DND-41 (cell line): Measurements from ENCODE around the gene ANO6.

Source experiments
- CTCF ChIP-seq: IDR thresholded peaks from 2 replicates; pipeline ENCODE4 v1.5.1; 2012; ENCODE audit warnings: borderline replicate concordance, low read length, moderate library complexity, mild to moderate bottlenecking; ENCODE audit not compliant: poor library complexity, severe bottlenecking; ENCODE audit errors: extremely low read depth
- EZH2 ChIP-seq: IDR thresholded peaks from 3 replicates; pipeline ENCODE4 v1.6.1; 2012; ENCODE audit warnings: borderline replicate concordance, low read depth, mild to moderate bottlenecking, moderate library complexity, low read length, inconsistent platforms; ENCODE audit not compliant: severe bottlenecking

GRCh38 chr12:45183246-45183645 is 32.6 kb upstream of the ANO6 start:
- TF ChIP-seq CTCF (peak; percentile 37), EZH2 (no peak)
